Suprapubic skin (tissue), 4 donors: Measurements from ENCODE around the gene HTR2C.

Source experiments
- CTCF ChIP-seq, 2 donors: fragments of 200-600 bp in 1 of 2; fragments of 450-650 bp in 1 of 2; sonication (generic) in 1 of 2; IDR thresholded peaks; one replicate each; pipeline ENCODE4 v1.5.1; 2016 to 2019; ENCODE audit warnings: antibody characterized with exemption in 2 of 2, mild to moderate bottlenecking in 1 of 2, moderate library complexity in 1 of 2
- EP300 ChIP-seq: sonication (generic); formaldehyde crosslinking; IDR thresholded peaks from one replicate; pipeline ENCODE4 v1.6.1; 2017; ENCODE audit warnings: antibody characterized with exemption
- POLR2A ChIP-seq, 2 donors: fragments of 450-650 bp; IDR thresholded peaks; one replicate each; pipeline ENCODE4 v1.6.1; 2017; ENCODE audit warnings: antibody characterized with exemption in 2 of 2, mild to moderate bottlenecking in 2 of 2, moderate library complexity in 2 of 2
- POLR2AphosphoS5 ChIP-seq, 3 donors: sonication (generic); formaldehyde crosslinking; IDR thresholded peaks; one replicate each; pipeline ENCODE4 v1.6.1; 2017; ENCODE audit warnings: antibody characterized with exemption in 3 of 3

GRCh38 chrX:114782925-114783324 is 199.0 kb downstream of the HTR2C start:
- TF ChIP-seq CTCF (IDR thresholded peaks at IDR 0.05): no peak
- no peak for TF ChIP-seq POLR2A (IDR thresholded peaks at IDR 0.05)
- no peak for TF ChIP-seq POLR2AphosphoS5 (IDR thresholded peaks at IDR 0.05)
- TF ChIP-seq EP300: no peak
